ENCODE data around the gene CACNB2. TPM values are rescaled to one million over a fixed set of nuclear protein-coding genes. Genes with fewer than 3 reads are reported as not detected.

Gene CACNB2
- polyA plus RNA-seq, 2 of the 4 experiments (the other 2 are of a cell fraction): not detected

GRCh38 chr10:18185621-18186020, 45.4 kb downstream of the CACNB2 start:
- DNase-seq (ENCODE audit: low read depth in 1 of 2, low spot score in 1 of 2) (no peak), ATAC-seq (no peak), FAIRE-seq (no peak)
- ChIA-PET CTCF (interaction anchor here (0.9 to 2.3 kb wide), 3 partner anchors 9 to 448 kb away, joined by 3 to 6 read pairs (median 4); no protein-coding TSS in a partner anchor), POLR2A (no interaction called here)
- no peak overlapping the region for H3K4me3 ChIP-seq
- H3K9me3 ChIP-seq: no peaks in the 10 kb centered on the region
- no peak overlapping the region for H3K27ac ChIP-seq
- WGBS (ENCODE audit: missing lambda C conversion rate): 28% methylated on average over 3 of the region's 3 CpGs
- TF ChIP-seq POLR2A (IDR thresholded peaks at IDR 0.05; ENCODE audit: low read length) (no peak), POLR2AphosphoS2 (conservative IDR thresholded peaks at IDR 0.05; ENCODE audit: low read length) (no peak), JUN (IDR thresholded peaks at IDR 0.05) (no peak), HOXA7 (CRISPR knock-in tag; IDR thresholded peaks at IDR 0.05) (no peak)
- no peaks in the 10 kb centered on the region for H3K4me1 ChIP-seq
- H3K4me2 ChIP-seq: no peak overlapping the region

GRCh38 chr10:18190840-18191239, 50.6 kb downstream of the CACNB2 start:
- no peak for ATAC-seq
- H3K9me3 ChIP-seq: no peaks in the 10 kb centered on the region
- CTCF ChIA-PET: interaction anchor here (1.1 kb wide), 1 partner anchor 23 kb away, joined by 3 read pairs; no protein-coding TSS in a partner anchor
- TF ChIP-seq FOSL2 (IDR thresholded peaks at IDR 0.05) (no peak), FOSL2 (CRISPR knock-in tag; IDR thresholded peaks at IDR 0.05) (no peak), FOSB (CRISPR knock-in tag; IDR thresholded peaks at IDR 0.05) (no peak), HMGXB4 (CRISPR knock-in tag; IDR thresholded peaks at IDR 0.05; ENCODE audit: borderline replicate concordance) (no peak), CEBPB (IDR thresholded peaks at IDR 0.05) (no peak), GATA3 (IDR thresholded peaks at IDR 0.05; ENCODE audit: borderline replicate concordance) (no peak), USF2 (IDR thresholded peaks at IDR 0.05) (no peak), POLR2A (IDR thresholded peaks at IDR 0.05; ENCODE audit: low read length) (no peak), RFX5 (IDR thresholded peaks at IDR 0.05) (no peak), CHD4 (IDR thresholded peaks at IDR 0.05; ENCODE audit: borderline replicate concordance) (no peak), MAZ (IDR thresholded peaks at IDR 0.05; ENCODE audit: borderline replicate concordance, low read depth, low read length) (no peak), JUNB (IDR thresholded peaks at IDR 0.05) (no peak), CBX2 (IDR thresholded peaks at IDR 0.05; ENCODE audit: borderline replicate concordance, low read depth) (no peak)
- WGBS (ENCODE audit: missing lambda C conversion rate): 62% methylated on average over 4 of the region's 4 CpGs
- no peak for DNase-seq (ENCODE audit: low read depth in 1 of 2, low spot score in 1 of 2)
- no peak overlapping the region for H3K4me3 ChIP-seq
- H3K27ac ChIP-seq: no peak overlapping the region
- no peaks in the 10 kb centered on the region for H3K4me1 ChIP-seq
- POLR2A ChIA-PET: no interaction called here
- FAIRE-seq: no peak
- H3K4me2 ChIP-seq: no peak overlapping the region

- POLR2A ChIA-PET: no interaction called here
- H3K9me3 ChIP-seq: no peaks in the 10 kb centered on the region
- no peaks in the 10 kb centered on the region for H3K4me1 ChIP-seq
- H3K4me3 ChIP-seq: no peak overlapping the region
- 5% methylated on average over 2 of the region's 2 CpGs for WGBS (ENCODE audit: missing lambda C conversion rate)
- DNase-seq (ENCODE audit: low read depth in 1 of 2, low spot score in 1 of 2) (no peak), ATAC-seq (no peak), FAIRE-seq (no peak)
- H3K4me2 ChIP-seq: no peak overlapping the region
- CTCF ChIA-PET: interaction anchor here (1.5 to 2.1 kb wide), 5 partner anchors 8 to 905 kb away, joined by 4 to 6 read pairs (median 5); no protein-coding TSS in a partner anchor
- H3K27ac ChIP-seq: no peak overlapping the region
- no peak for TF ChIP-seq ZNF302 (CRISPR knock-in tag; IDR thresholded peaks at IDR 0.05)
- no peak for TF ChIP-seq CHD2 (IDR thresholded peaks at IDR 0.05; ENCODE audit: low read length, partially characterized antibody)
- TF ChIP-seq RCOR1 (IDR thresholded peaks at IDR 0.05; ENCODE audit: low read depth, low read length): no peak
- no peak for TF ChIP-seq FOSB (CRISPR knock-in tag; IDR thresholded peaks at IDR 0.05)
- no peak for TF ChIP-seq CTCF (IDR thresholded peaks at IDR 0.05)
- TF ChIP-seq HOXB5 (CRISPR knock-in tag; IDR thresholded peaks at IDR 0.05): no peak
- TF ChIP-seq ZFP36 (IDR thresholded peaks at IDR 0.05; ENCODE audit: borderline replicate concordance, partially characterized antibody): no peak
- TF ChIP-seq ELK1 (IDR thresholded peaks at IDR 0.05; ENCODE audit: low read depth, low read length): no peak
- TF ChIP-seq E2F6 (IDR thresholded peaks at IDR 0.05; ENCODE audit: borderline replicate concordance, low read depth): no peak
- TF ChIP-seq RNF2 (IDR thresholded peaks at IDR 0.05; ENCODE audit: borderline replicate concordance, low read depth): no peak
- no peak for TF ChIP-seq PBX3 (IDR thresholded peaks at IDR 0.05)
- no peak for TF ChIP-seq CBX2 (IDR thresholded peaks at IDR 0.05; ENCODE audit: borderline replicate concordance, low read depth)
- no peak for TF ChIP-seq POLR2A (IDR thresholded peaks at IDR 0.05; ENCODE audit: low read length)
- no peak for TF ChIP-seq TFCP2L1 (CRISPR knock-in tag; IDR thresholded peaks at IDR 0.05)
- no peak for TF ChIP-seq SREBF2 (IDR thresholded peaks at IDR 0.05)
- no peak for TF ChIP-seq NFE2L2 (conservative IDR thresholded peaks at IDR 0.05; ENCODE audit: low read length)
Observed at GRCh38 chr10:18194634-18195033, 54.4 kb downstream of the CACNB2 start.

Data from A549 (cell line).